PFSK-1 (cell line): ENCODE data around the gene TBC1D2.

Source experiments
- FOXP2 ChIP-seq: optimal IDR thresholded peaks from 2 replicates; pipeline ENCODE3; 2011; ENCODE audit warnings: borderline replicate concordance, control low read depth, inconsistent platforms; ENCODE audit not compliant: insufficient read depth; ENCODE audit errors: extremely low read length, extremely low read depth
- POLR2AphosphoS5 ChIP-seq: IDR thresholded peaks from 2 replicates; pipeline ENCODE4 v1.6.1; 2012; ENCODE audit warnings: low read depth, mild to moderate bottlenecking, control low read depth, low read length, moderate library complexity
- REST ChIP-seq, 2 experiments: IDR thresholded peaks; 2 replicates each; pipeline versions ENCODE4 v1.6.1 to v1.8.0; 2011 to 2012; ENCODE audit warnings: low read depth in 2 of 2, low read length in 2 of 2, control low read depth in 1 of 2, inconsistent platforms in 1 of 2, mild to moderate bottlenecking in 1 of 2, moderate library complexity in 1 of 2; ENCODE audit not compliant: insufficient read depth in 1 of 2
- SIN3A ChIP-seq: IDR thresholded peaks from 2 replicates; pipeline ENCODE4 v1.6.1; 2012; ENCODE audit warnings: mild to moderate bottlenecking, low read length, moderate library complexity, borderline replicate concordance; ENCODE audit not compliant: insufficient read depth
- TAF1 ChIP-seq: IDR thresholded peaks from 2 replicates; pipeline ENCODE4 v1.6.1; 2012; ENCODE audit warnings: low read length, control low read depth, borderline replicate concordance; ENCODE audit not compliant: insufficient read depth

TBC1D2 gene

GRCh38 chr9:98242426-98242825, 13.0 kb downstream of the TBC1D2 start:
- no peak for TF ChIP-seq POLR2AphosphoS5
- TF ChIP-seq TAF1: no peak
- no peak for TF ChIP-seq FOXP2
- no peak for TF ChIP-seq REST (IDR thresholded peaks at IDR 0.05; ENCODE audit: insufficient read depth in 1 of 2, low read depth in 2 of 2, low read length in 2 of 2)
- TF ChIP-seq SIN3A: no peak

- TF ChIP-seq SIN3A (no peak), FOXP2 (no peak), TAF1 (no peak), REST (IDR thresholded peaks at IDR 0.05; ENCODE audit: insufficient read depth in 1 of 2, low read depth in 2 of 2, low read length in 2 of 2) (no peak), POLR2AphosphoS5 (no peak)
These were observed 13.8 kb downstream of the TBC1D2 start for GRCh38 chr9:98241357-98242300.

- no peak for TF ChIP-seq FOXP2
- no peak for TF ChIP-seq TAF1
- no peak for TF ChIP-seq REST (IDR thresholded peaks at IDR 0.05; ENCODE audit: insufficient read depth in 1 of 2, low read depth in 2 of 2, low read length in 2 of 2)
- TF ChIP-seq SIN3A: no peak
- no peak for TF ChIP-seq POLR2AphosphoS5
These were observed 15.0 kb downstream of the TBC1D2 start for GRCh38 chr9:98240475-98240874.

- TF ChIP-seq REST (IDR thresholded peaks at IDR 0.05; ENCODE audit: insufficient read depth in 1 of 2, low read depth in 2 of 2, low read length in 2 of 2) (no peak), POLR2AphosphoS5 (no peak), TAF1 (no peak), FOXP2 (no peak), SIN3A (no peak)
These were observed 18.5 kb downstream of the TBC1D2 start for GRCh38 chr9:98236901-98237487.
